AG04449 (cell line): ENCODE results near the gene TBX21.
A peak's percentile ranks its signal among the peaks of the same experiment; 100 is the strongest.

Experiments used
- CTCF ChIA-PET: fragments of 350-600 bp; formaldehyde crosslinking; extraction: SDS; loops from one replicate; lab custom pipeline; 2021; ENCODE audit warnings: antibody characterized with exemption; lab: Yijun Ruan, JAX
- POLR2A ChIA-PET: fragments of 400-600, 350-600 bp; formaldehyde crosslinking; extraction: SDS; loops from one replicate; lab custom pipeline; 2020; ENCODE audit warnings: antibody characterized with exemption, inconsistent platforms; lab: Yijun Ruan, JAX
- DNase-seq: peaks from one replicate; pipeline ENCODE4 v3.0.0-alpha.2; 2010; ENCODE audit warnings: low read depth, low spot score
- H3K4me3 ChIP-seq: 2 replicates; pipeline ENCODE4 v1.5.1; 2011; ENCODE audit warnings: low read depth, mild to moderate bottlenecking, control low read depth, low read length
- CTCF ChIP-seq: IDR thresholded peaks from one replicate; pipeline ENCODE4 v1.5.1; 2011; ENCODE audit warnings: mild to moderate bottlenecking, moderate library complexity, low read length, control low read depth, inconsistent platforms; ENCODE audit not compliant: insufficient read depth; ENCODE audit errors: missing control alignments

Gene TBX21

GRCh38 chr17:47742319-47743181 is 9.5 kb downstream of the TBX21 start:
- peak; percentile 30 for TF ChIP-seq CTCF
- no peak for DNase-seq
- ChIA-PET CTCF (interaction anchor here (0.5 to 3.6 kb wide), 6 partner anchors 10 to 61 kb away, joined by 3 to 14 read pairs (median 4); partner anchors contain the start of gene TBX21), POLR2A (no interaction called here)
- H3K4me3 ChIP-seq = no peak overlapping the region

DNA sequence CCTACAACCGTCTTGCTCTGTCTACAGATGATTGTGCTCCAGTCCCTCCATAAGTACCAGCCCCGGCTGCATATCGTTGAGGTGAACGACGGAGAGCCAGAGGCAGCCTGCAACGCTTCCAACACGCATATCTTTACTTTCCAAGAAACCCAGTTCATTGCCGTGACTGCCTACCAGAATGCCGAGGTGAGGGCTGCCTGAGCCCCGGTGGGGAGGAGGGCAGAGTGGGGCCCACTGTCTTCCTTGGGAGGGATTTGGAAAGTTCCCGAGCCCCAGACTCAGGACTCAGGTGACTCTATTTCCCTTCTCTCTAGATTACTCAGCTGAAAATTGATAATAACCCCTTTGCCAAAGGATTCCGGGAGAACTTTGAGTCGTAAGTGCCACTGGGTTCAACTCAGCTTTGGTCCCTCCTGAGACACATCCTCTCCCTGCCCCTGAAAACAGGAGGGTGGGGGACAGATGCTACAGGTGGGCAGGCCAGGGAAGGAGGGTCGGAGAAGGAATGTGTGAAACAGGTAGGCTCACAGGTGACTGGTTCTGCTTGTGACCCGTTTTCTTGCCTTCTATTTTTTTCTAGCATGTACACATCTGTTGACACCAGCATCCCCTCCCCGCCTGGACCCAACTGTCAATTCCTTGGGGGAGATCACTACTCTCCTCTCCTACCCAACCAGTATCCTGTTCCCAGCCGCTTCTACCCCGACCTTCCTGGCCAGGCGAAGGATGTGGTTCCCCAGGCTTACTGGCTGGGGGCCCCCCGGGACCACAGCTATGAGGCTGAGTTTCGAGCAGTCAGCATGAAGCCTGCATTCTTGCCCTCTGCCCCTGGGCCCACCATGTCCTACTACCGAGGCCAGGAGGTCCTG is 11.4 kb downstream of the TBX21 start:
- DNase-seq = no peak
- ChIA-PET CTCF (interaction anchor here (1.6 to 3.6 kb wide), 3 partner anchors 17 to 46 kb away, joined by 4 to 14 read pairs (median 9); no protein-coding TSS in a partner anchor), POLR2A (no interaction called here)
- TF ChIP-seq CTCF = no peak
- H3K4me3 ChIP-seq = no peak overlapping the region

GRCh38 chr17:47745037-47745380 is 12.0 kb downstream of the TBX21 start:
- ChIA-PET POLR2A (no interaction called here), CTCF (interaction anchor here (1.6 to 3.6 kb wide), 2 partner anchors 17 to 46 kb away, joined by 4 to 9 read pairs; no protein-coding TSS in a partner anchor)
- no peak overlapping the region for H3K4me3 ChIP-seq
- DNase-seq = no peak
- TF ChIP-seq CTCF = no peak

DNA sequence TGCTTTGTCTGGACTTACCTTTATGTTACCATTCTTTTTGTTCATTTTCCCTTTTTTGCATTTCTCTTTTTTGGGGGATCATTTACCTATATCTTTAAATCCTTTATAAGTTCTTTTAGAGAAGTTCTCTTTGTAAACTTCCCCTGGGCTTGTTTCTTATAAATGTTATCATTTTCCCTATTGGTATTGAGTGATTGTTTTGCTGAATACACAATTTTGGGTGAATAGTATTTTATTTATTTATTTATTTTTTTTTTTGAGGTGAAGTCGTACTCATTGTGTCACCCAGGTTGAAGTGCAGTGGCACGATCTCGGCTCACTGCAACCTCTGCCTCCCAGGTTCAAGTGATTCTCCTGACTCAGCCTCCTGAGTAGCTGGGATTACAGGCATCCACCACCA is 18.4 kb downstream of the TBX21 start:
- CTCF ChIA-PET = no interaction called here
- POLR2A ChIA-PET = interaction anchor here (1.6 kb wide), 1 partner anchor 21 kb away, joined by 3 read pairs; no protein-coding TSS in a partner anchor
- DNase-seq = no peak
- no peak overlapping the region for H3K4me3 ChIP-seq
- no peak for TF ChIP-seq CTCF

GRCh38 chr17:47757386-47757785 is 24.4 kb downstream of the TBX21 start:
- TF ChIP-seq CTCF = no peak
- DNase-seq = no peak
- ChIA-PET POLR2A (no interaction called here), CTCF (interaction anchor here (1.4 kb wide), 1 partner anchor 16 kb away, joined by 3 read pairs; no protein-coding TSS in a partner anchor)
- H3K4me3 ChIP-seq = no peak overlapping the region
